ENCODE measurements around the gene SH3RF1. TPM values are rescaled to one million over a fixed set of nuclear protein-coding genes. Genes with fewer than 3 reads are reported as not detected.

Gene SH3RF1
- total and polyA plus RNA-seq, 2 of the 13 experiments (the other 11 are each of a cell fraction or from before 2014, with no cell fraction given): 3.1 to 3.2 TPM

DNA sequence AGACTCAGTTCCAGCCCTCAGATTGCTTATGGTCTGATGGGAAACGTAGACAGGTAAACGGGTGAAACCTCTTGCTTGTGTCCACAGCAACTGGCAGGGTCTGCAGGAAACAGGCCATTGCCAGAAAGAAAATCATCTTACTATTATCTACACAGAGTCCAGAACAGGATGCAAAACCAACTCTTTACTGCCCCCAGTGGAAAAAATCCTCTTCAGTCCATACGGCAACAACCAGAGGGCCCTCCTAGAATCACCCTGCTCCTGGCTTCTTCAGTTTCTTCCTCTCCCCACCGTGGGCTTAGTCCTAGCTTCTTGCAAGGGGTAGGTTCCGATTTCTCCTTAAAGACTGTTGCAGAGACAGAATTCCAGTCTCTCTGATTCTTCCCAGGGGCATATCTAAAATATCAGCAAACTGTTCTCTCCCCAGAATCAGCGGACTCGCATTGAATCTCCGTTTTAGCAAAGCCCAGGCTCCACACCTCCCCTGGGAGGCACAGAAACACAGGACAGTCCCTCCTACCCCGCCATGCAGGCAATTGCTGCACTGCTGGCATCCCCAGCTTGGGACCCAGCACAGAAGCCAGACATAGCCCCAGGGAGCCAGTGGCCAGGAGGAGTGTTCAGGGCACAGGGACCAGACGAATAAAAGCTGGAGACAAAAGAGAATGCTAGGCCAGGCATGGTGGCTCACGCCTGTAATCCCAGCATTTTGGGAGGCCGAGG, 41.0 kb upstream of the SH3RF1 start (continued):
- TF ChIP-seq ZNF687 (CRISPR knock-in tag; IDR thresholded peaks at IDR 0.05) (peak; percentile 26; the same call in 1 of the 2 replicates), ZNF619 (CRISPR knock-in tag; IDR thresholded peaks at IDR 0.05) (0 out of 2 replicates have a peak, but pooled peaks have one; percentile 50), MED1 (CRISPR knock-in tag; IDR thresholded peaks at IDR 0.05) (0 out of 2 replicates have a peak, but pooled peaks have one; percentile 15), PLRG1 (conservative IDR thresholded peaks at IDR 0.05) (no peak), ZNF331 (CRISPR knock-in tag; IDR thresholded peaks at IDR 0.05) (no peak), ELF3 (CRISPR knock-in tag; IDR thresholded peaks at IDR 0.05) (0 out of 2 replicates have a peak, but pooled peaks have one; percentile 24), STAG1 (CRISPR knock-in tag; IDR thresholded peaks at IDR 0.05) (peak; percentile 71), SMC3 (IDR thresholded peaks at IDR 0.05; ENCODE audit: low read length) (peak; percentile 47; the same call in 1 of the 2 replicates), TEAD3 (CRISPR knock-in tag; optimal IDR thresholded peaks at IDR 0.05; ENCODE audit: borderline replicate concordance) (peak; percentile 99), PRDM15 (CRISPR knock-in tag; IDR thresholded peaks at IDR 0.05) (no peak), RAD21 (CRISPR knock-in tag; IDR thresholded peaks at IDR 0.05) (peak; percentile 59)
- TF ChIP-seq, protein P1, sequence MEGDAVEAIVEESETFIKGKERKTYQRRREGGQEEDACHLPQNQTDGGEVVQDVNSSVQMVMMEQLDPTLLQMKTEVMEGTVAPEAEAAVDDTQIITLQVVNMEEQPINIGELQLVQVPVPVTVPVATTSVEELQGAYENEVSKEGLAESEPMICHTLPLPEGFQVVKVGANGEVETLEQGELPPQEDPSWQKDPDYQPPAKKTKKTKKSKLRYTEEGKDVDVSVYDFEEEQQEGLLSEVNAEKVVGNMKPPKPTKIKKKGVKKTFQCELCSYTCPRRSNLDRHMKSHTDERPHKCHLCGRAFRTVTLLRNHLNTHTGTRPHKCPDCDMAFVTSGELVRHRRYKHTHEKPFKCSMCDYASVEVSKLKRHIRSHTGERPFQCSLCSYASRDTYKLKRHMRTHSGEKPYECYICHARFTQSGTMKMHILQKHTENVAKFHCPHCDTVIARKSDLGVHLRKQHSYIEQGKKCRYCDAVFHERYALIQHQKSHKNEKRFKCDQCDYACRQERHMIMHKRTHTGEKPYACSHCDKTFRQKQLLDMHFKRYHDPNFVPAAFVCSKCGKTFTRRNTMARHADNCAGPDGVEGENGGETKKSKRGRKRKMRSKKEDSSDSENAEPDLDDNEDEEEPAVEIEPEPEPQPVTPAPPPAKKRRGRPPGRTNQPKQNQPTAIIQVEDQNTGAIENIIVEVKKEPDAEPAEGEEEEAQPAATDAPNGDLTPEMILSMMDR (CRISPR knock-in tag; IDR thresholded peaks at IDR 0.05): peak; percentile 71

Data from HepG2 (cell line).